SK-N-SH (cell line): ENCODE measurements around the gene CES1. TPM values are rescaled to one million over a fixed set of nuclear protein-coding genes. Genes with fewer than 3 reads are reported as not detected.

ENCODE experiments used
- CTCF ChIA-PET: fragments of 300-600, 350-600 bp; formaldehyde crosslinking; extraction: SDS; loops from one replicate; lab custom pipeline; 2021; lab: Yijun Ruan, JAX
- POLR2A ChIA-PET: fragments of 350-600 bp; sonication (Branson Sonifier 250); formaldehyde crosslinking; extraction: SDS; loops from one replicate; lab custom pipeline; 2020; ENCODE audit warnings: antibody characterized with exemption, inconsistent platforms; lab: Yijun Ruan, JAX
- DNase-seq: peaks from one replicate; pipeline ENCODE4 v3.0.0; 2012
- H2AFZ ChIP-seq: fragments of 200-600 bp; sonication (generic); 2 replicates; pipeline ENCODE4 v1.8.1; 2016; ENCODE audit warnings: antibody characterized with exemption, mild to moderate bottlenecking, low read depth
- H3F3A ChIP-seq: fragments of 200-600 bp; sonication (generic); replicated peaks from 2 replicates; pipeline ENCODE3; 2016; ENCODE audit warnings: antibody characterized with exemption, mild to moderate bottlenecking; ENCODE audit not compliant: insufficient read depth
- H3K27ac ChIP-seq, 2 experiments: fragments of 200-500 bp in 1 of 2; fragments of 200-600 bp in 1 of 2; sonication (Bioruptor generic) in 1 of 2; sonication (generic), shearing (Covaris generic) in 1 of 2; 2 replicates each; pipeline versions ENCODE4 v1.5.1 to v1.6.1; 2014 to 2016; ENCODE audit warnings: low read depth in 2 of 2, inconsistent platforms in 1 of 2, low read length in 1 of 2, mild to moderate bottlenecking in 1 of 2, mixed read lengths in 1 of 2
- H3K27me3 ChIP-seq: fragments of 200-600 bp; sonication (generic), shearing (Covaris generic); 2 replicates; pipeline ENCODE4 v1.6.1; 2016; ENCODE audit warnings: mixed run types; ENCODE audit not compliant: insufficient read depth
- H3K36me3 ChIP-seq, 2 experiments: fragments of 200-500 bp in 1 of 2; fragments of 200-600 bp in 1 of 2; sonication (Bioruptor generic) in 1 of 2; sonication (generic) in 1 of 2; replicated peaks in 1 of 2; 2 replicates each; pipeline versions ENCODE3 to v1.5.1; 2014 to 2016; ENCODE audit warnings: low read length in 1 of 2, mild to moderate bottlenecking in 1 of 2; ENCODE audit not compliant: insufficient read depth in 2 of 2, control insufficient read depth in 1 of 2
- H3K4me1 ChIP-seq, 2 experiments: fragments of 200-500 bp in 1 of 2; fragments of 200-600 bp in 1 of 2; sonication (Bioruptor generic) in 1 of 2; sonication (generic), shearing (Covaris generic) in 1 of 2; 2 replicates each; pipeline versions ENCODE4 v1.5.1 to v1.6.1; 2014 to 2016; ENCODE audit warnings: low read depth in 1 of 2, low read length in 1 of 2, mixed run types in 1 of 2; ENCODE audit not compliant: insufficient read depth in 2 of 2, control insufficient read depth in 1 of 2
- H3K4me2 ChIP-seq: fragments of 200-600 bp; sonication (generic), shearing (Covaris generic); 2 replicates; pipeline ENCODE4 v1.6.1; 2017; ENCODE audit warnings: mixed run types
- H3K4me3 ChIP-seq, 2 experiments: fragments of 200-500 bp in 1 of 2; fragments of 200-600 bp in 1 of 2; sonication (Bioruptor generic) in 1 of 2; sonication (generic), shearing (Covaris generic) in 1 of 2; 2 replicates each; pipeline versions ENCODE4 v1.5.1 to v1.8.1; 2014 to 2016; ENCODE audit warnings: low read depth in 2 of 2, inconsistent platforms in 1 of 2, low read length in 1 of 2, mild to moderate bottlenecking in 1 of 2, mixed read lengths in 1 of 2, moderate library complexity in 1 of 2
- H3K79me2 ChIP-seq: fragments of 200-600 bp; sonication (generic); 2 replicates; pipeline ENCODE4 v1.8.1; 2017; ENCODE audit warnings: mild to moderate bottlenecking; ENCODE audit not compliant: insufficient read depth
- H3K9ac ChIP-seq: fragments of 200-600 bp; sonication (generic); 2 replicates; pipeline ENCODE4 v1.6.1; 2017; ENCODE audit warnings: mixed run types
- H3K9me2 ChIP-seq: fragments of 200-600 bp; sonication (generic); 2 replicates; pipeline ENCODE4 v1.6.1; 2017; ENCODE audit warnings: mixed run types
- H3K9me3 ChIP-seq: fragments of 200-600 bp; sonication (generic); 2 replicates; pipeline ENCODE4 v1.6.1; 2017; ENCODE audit warnings: mixed run types, mild to moderate bottlenecking, moderate library complexity
- H4K20me1 ChIP-seq: fragments of 200-600 bp; sonication (generic); 2 replicates; pipeline ENCODE4 v1.6.1; 2017; ENCODE audit warnings: mild to moderate bottlenecking, mixed run types; ENCODE audit not compliant: insufficient read depth
- CHD2 ChIP-seq: fragments of 150-350 bp; IDR thresholded peaks from 2 replicates; pipeline ENCODE4 v1.6.1; 2018; ENCODE audit warnings: low read length; ENCODE audit not compliant: partially characterized antibody
- ELF1 ChIP-seq: IDR thresholded peaks from 2 replicates; pipeline ENCODE4 v1.4.0; 2012
- FOSL2 ChIP-seq: IDR thresholded peaks from 2 replicates; pipeline ENCODE4 v1.4.0; 2012; ENCODE audit warnings: low read depth, mild to moderate bottlenecking, moderate library complexity, borderline replicate concordance
- FOXM1 ChIP-seq: IDR thresholded peaks from 2 replicates; pipeline ENCODE4 v1.4.0; 2012; ENCODE audit warnings: low read depth, mild to moderate bottlenecking
- GABPA ChIP-seq: IDR thresholded peaks from 2 replicates; pipeline ENCODE4 v1.4.0; 2012; ENCODE audit warnings: low read depth, mild to moderate bottlenecking
- GATA2 ChIP-seq: sonication (generic); formaldehyde crosslinking; IDR thresholded peaks from 2 replicates; pipeline ENCODE4 v1.5.0; 2020; ENCODE audit warnings: mild to moderate bottlenecking, missing genetic modification reagents
- MAX ChIP-seq: IDR thresholded peaks from 2 replicates; pipeline ENCODE4 v1.4.0; 2012; ENCODE audit warnings: low read depth
- MEF2A ChIP-seq: IDR thresholded peaks from 2 replicates; pipeline ENCODE4 v1.4.0; 2012; ENCODE audit warnings: low read depth, borderline replicate concordance
- MXI1 ChIP-seq: IDR thresholded peaks from 2 replicates; pipeline ENCODE4 v1.6.1; 2012; ENCODE audit warnings: mild to moderate bottlenecking, low read depth, low read length, improper control_type of control experiment
- NFIC ChIP-seq: IDR thresholded peaks from 2 replicates; pipeline ENCODE4 v1.4.0; 2012; ENCODE audit warnings: borderline replicate concordance
- NRF1 ChIP-seq: IDR thresholded peaks from 2 replicates; pipeline ENCODE4 v1.6.1; 2012; ENCODE audit warnings: low read depth, mild to moderate bottlenecking, low read length
- PBX3 ChIP-seq: IDR thresholded peaks from 2 replicates; pipeline ENCODE4; 2012
- RXRA ChIP-seq: IDR thresholded peaks from 2 replicates; pipeline ENCODE4 v1.4.0; 2012; ENCODE audit warnings: low read depth, mild to moderate bottlenecking, borderline replicate concordance
- SIN3A ChIP-seq: IDR thresholded peaks from 2 replicates; pipeline ENCODE4 v1.6.1; 2012; ENCODE audit warnings: low read depth, mild to moderate bottlenecking, low read length, moderate library complexity, borderline replicate concordance
- SMC3 ChIP-seq: IDR thresholded peaks from 2 replicates; pipeline ENCODE4 v1.6.1; 2012; ENCODE audit warnings: low read depth, low read length, improper control_type of control experiment
- TCF12 ChIP-seq: IDR thresholded peaks from 2 replicates; pipeline ENCODE4 v1.4.0; 2012
- USF1 ChIP-seq: IDR thresholded peaks from 2 replicates; pipeline ENCODE4 v1.4.0; 2012; ENCODE audit warnings: low read depth, borderline replicate concordance
- WGBS: methylation state at CpG from one replicate; pipeline ENCODE4 v1.1.6; 2017; ENCODE audit warnings: low lambda C conversion rate; 5-methylcytosine and 5-hydroxymethylcytosine counted together
- polyA plus RNA-seq, 3 experiments: library from polyadenylated mRNA; depleted of rRNA; stranded (reverse); fragments of >200 nt; gene quantifications; 2 replicates each; pipeline ENCODE4 v1.2.3, GENCODE V29; 2012
- TF ChIP-seq, protein P1 (sequence below): IDR thresholded peaks from 2 replicates; pipeline ENCODE4 v1.4.0; 2012; ENCODE audit warnings: low read depth, borderline replicate concordance
- TF ChIP-seq, protein P2 (sequence below): fragments of 200-600 bp; sonication (generic); IDR thresholded peaks from 2 replicates; pipeline ENCODE4 v1.6.1; 2017; ENCODE audit warnings: antibody characterized with exemption, mild to moderate bottlenecking, moderate library complexity

The CES1 gene
- polyA plus RNA-seq, 1 of the 3 experiments (the other 2 are of a cell fraction): not detected

DNA sequence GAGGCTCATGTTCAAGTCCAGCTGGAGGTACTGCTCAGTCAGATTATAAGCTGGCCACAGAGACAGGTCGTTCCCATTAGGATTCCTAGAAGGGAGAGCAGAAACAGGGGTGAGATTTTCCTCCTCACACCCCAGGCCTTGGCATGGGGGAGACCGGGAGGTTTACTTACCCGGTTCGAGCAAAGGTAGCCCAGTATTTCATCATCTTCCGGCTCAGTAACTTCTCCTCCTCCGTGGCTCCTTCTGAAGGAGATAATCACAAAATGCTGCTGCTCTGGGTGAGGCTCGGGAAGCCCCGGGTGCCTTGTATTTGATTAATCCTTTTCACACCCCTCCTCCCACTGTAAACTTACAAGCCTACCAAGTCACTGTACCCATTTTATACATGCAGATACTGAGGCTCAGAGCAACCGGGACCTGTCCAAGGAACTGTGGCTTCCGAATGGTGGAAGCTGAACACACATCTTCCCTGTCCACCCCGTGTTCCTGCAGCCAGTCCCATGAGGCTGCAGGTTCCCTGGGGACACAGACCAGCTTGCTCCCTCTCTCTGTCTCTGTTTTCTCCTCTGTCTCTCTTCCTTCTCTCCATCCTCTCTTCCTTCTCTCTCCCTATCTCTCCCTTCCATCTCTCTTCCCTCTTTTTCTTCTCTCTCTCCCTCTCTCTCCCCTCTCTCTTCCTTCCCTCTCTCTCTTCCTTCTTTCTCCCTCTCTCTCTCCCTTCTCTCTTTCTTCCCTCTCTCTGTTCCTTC is 13.9 kb upstream of the CES1 start:
- Histone ChIP-seq H3K4me2 (no peak overlapping the region), H3K9me3 (no peaks in the 10 kb centered on the region), H3F3A (no peaks in the 10 kb centered on the region), H3K27me3 (no peaks in the 10 kb centered on the region), H3K9me2 (no peaks in the 10 kb centered on the region), H3K27ac (no peak overlapping the region), H3K9ac (no peak overlapping the region), H3K4me1 (no peaks in the 10 kb centered on the region; a peak in 1 of 4 replicates), H2AFZ (no peak overlapping the region), H3K36me3 (no peaks in the 10 kb centered on the region), H3K79me2 (no peaks in the 10 kb centered on the region), H3K4me3 (no peak overlapping the region), H4K20me1 (no peaks in the 10 kb centered on the region)
- no peak for TF ChIP-seq USF1
- no peak for TF ChIP-seq ELF1
- no peak for TF ChIP-seq RXRA
- no peak for TF ChIP-seq MAX
- TF ChIP-seq PBX3: no peak
- TF ChIP-seq, protein P1, sequence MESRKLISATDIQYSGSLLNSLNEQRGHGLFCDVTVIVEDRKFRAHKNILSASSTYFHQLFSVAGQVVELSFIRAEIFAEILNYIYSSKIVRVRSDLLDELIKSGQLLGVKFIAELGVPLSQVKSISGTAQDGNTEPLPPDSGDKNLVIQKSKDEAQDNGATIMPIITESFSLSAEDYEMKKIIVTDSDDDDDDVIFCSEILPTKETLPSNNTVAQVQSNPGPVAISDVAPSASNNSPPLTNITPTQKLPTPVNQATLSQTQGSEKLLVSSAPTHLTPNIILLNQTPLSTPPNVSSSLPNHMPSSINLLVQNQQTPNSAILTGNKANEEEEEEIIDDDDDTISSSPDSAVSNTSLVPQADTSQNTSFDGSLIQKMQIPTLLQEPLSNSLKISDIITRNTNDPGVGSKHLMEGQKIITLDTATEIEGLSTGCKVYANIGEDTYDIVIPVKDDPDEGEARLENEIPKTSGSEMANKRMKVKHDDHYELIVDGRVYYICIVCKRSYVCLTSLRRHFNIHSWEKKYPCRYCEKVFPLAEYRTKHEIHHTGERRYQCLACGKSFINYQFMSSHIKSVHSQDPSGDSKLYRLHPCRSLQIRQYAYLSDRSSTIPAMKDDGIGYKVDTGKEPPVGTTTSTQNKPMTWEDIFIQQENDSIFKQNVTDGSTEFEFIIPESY: no peak
- no peak for TF ChIP-seq GABPA
- no peak for TF ChIP-seq SIN3A
- no peak for TF ChIP-seq NRF1
- TF ChIP-seq CHD2: no peak
- no peak for TF ChIP-seq MEF2A
- no peak for TF ChIP-seq FOXM1
- TF ChIP-seq SMC3: no peak
- CTCF ChIA-PET: interaction anchor here (0.9 to 8.6 kb wide), 4 partner anchors 9 to 380 kb away, joined by 3 to 124 read pairs (median 10); no protein-coding TSS in a partner anchor
- WGBS: 32% methylated on average over 10 of the region's 11 CpGs
- no peak for DNase-seq
- POLR2A ChIA-PET: interaction anchor here (0.5 kb wide), 1 partner anchor 337 kb away, joined by 3 read pairs; no protein-coding TSS in a partner anchor

GRCh38 chr16:55843105-55843395 is 10.2 kb upstream of the CES1 start:
- Histone ChIP-seq H3K9ac (no peak overlapping the region), H3K79me2 (no peaks in the 10 kb centered on the region), H3K4me2 (no peak overlapping the region), H3K4me1 (no peaks in the 10 kb centered on the region; a peak in 1 of 4 replicates), H3K36me3 (no peaks in the 10 kb centered on the region), H4K20me1 (no peaks in the 10 kb centered on the region), H3K9me2 (no peaks in the 10 kb centered on the region), H3K4me3 (no peak overlapping the region; a peak in 1 of 4 replicates), H3K9me3 (no peaks in the 10 kb centered on the region), H3K27ac (no peak overlapping the region), H3F3A (no peaks in the 10 kb centered on the region), H2AFZ (no peak overlapping the region), H3K27me3 (no peaks in the 10 kb centered on the region)
- POLR2A ChIA-PET: no interaction called here
- DNase-seq: no peak
- 45% methylated on average over 2 of the region's 2 CpGs for WGBS
- CTCF ChIA-PET: interaction anchor here (4.9 to 8.6 kb wide), 2 partner anchors 129 to 376 kb away, joined by 68 to 124 read pairs; no protein-coding TSS in a partner anchor
- no peak for TF ChIP-seq SMC3
- no peak for TF ChIP-seq FOSL2
- TF ChIP-seq MEF2A: no peak
- TF ChIP-seq, protein P2, sequence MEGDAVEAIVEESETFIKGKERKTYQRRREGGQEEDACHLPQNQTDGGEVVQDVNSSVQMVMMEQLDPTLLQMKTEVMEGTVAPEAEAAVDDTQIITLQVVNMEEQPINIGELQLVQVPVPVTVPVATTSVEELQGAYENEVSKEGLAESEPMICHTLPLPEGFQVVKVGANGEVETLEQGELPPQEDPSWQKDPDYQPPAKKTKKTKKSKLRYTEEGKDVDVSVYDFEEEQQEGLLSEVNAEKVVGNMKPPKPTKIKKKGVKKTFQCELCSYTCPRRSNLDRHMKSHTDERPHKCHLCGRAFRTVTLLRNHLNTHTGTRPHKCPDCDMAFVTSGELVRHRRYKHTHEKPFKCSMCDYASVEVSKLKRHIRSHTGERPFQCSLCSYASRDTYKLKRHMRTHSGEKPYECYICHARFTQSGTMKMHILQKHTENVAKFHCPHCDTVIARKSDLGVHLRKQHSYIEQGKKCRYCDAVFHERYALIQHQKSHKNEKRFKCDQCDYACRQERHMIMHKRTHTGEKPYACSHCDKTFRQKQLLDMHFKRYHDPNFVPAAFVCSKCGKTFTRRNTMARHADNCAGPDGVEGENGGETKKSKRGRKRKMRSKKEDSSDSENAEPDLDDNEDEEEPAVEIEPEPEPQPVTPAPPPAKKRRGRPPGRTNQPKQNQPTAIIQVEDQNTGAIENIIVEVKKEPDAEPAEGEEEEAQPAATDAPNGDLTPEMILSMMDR: no peak
- TF ChIP-seq FOXM1: no peak
- no peak for TF ChIP-seq NFIC
- no peak for TF ChIP-seq GATA2
- no peak for TF ChIP-seq NRF1
- TF ChIP-seq, protein P1: no peak
- no peak for TF ChIP-seq MXI1
- TF ChIP-seq SIN3A: no peak
- no peak for TF ChIP-seq TCF12
